ENCODE measurements around the gene GHRL.
"Not testable (repeated sequence)": the region's sequence is repeated elsewhere in the genome, so short reads cannot be mapped to it uniquely, and the experiment has no call there.

Gene GHRL

GRCh38 chr3:10269443-10269842 is 23.3 kb downstream of the GHRL start:
- no peaks in the 10 kb centered on the region for H3K9me3 ChIP-seq (ENCODE audit: insufficient read depth, low read length)
- H3K4me1 ChIP-seq (ENCODE audit: low read length): no peaks in the 10 kb centered on the region
- no peak overlapping the region for H3K9ac ChIP-seq (ENCODE audit: low read length)
- no peak overlapping the region for H3K27ac ChIP-seq (ENCODE audit: low read length)
- peaks cover 57% of the 10 kb centered on the region for H3K36me3 ChIP-seq (replicated peaks; ENCODE audit: low read depth, low read length)
- peaks cover 45% of the 10 kb centered on the region for H4K20me1 ChIP-seq (ENCODE audit: insufficient read depth, low read length)
- TF ChIP-seq EZH2phosphoT487 (IDR thresholded peaks at IDR 0.05; ENCODE audit: low read depth): no peak
- TF ChIP-seq, protein P1, sequence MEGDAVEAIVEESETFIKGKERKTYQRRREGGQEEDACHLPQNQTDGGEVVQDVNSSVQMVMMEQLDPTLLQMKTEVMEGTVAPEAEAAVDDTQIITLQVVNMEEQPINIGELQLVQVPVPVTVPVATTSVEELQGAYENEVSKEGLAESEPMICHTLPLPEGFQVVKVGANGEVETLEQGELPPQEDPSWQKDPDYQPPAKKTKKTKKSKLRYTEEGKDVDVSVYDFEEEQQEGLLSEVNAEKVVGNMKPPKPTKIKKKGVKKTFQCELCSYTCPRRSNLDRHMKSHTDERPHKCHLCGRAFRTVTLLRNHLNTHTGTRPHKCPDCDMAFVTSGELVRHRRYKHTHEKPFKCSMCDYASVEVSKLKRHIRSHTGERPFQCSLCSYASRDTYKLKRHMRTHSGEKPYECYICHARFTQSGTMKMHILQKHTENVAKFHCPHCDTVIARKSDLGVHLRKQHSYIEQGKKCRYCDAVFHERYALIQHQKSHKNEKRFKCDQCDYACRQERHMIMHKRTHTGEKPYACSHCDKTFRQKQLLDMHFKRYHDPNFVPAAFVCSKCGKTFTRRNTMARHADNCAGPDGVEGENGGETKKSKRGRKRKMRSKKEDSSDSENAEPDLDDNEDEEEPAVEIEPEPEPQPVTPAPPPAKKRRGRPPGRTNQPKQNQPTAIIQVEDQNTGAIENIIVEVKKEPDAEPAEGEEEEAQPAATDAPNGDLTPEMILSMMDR (IDR thresholded peaks at IDR 0.05; ENCODE audit: low read depth, low read length): no peak
- H3K79me2 ChIP-seq (ENCODE audit: low read length): peaks cover 96% of the 10 kb centered on the region
- no peaks in the 10 kb centered on the region for H3K27me3 ChIP-seq (ENCODE audit: low read depth, low read length)
- H3K4me3 ChIP-seq (ENCODE audit: low read length): no peak overlapping the region
- H3K4me2 ChIP-seq (ENCODE audit: low read length): no peak overlapping the region
- H2AFZ ChIP-seq (ENCODE audit: low read depth, low read length): no peak overlapping the region

GRCh38 chr3:10268930-10269329 is 23.8 kb downstream of the GHRL start:
- H3K79me2 ChIP-seq (ENCODE audit: low read length): peaks cover 96% of the 10 kb centered on the region
- no peaks in the 10 kb centered on the region for H3K27me3 ChIP-seq (ENCODE audit: low read depth, low read length)
- H3K4me2 ChIP-seq (ENCODE audit: low read length): no peak overlapping the region
- TF ChIP-seq, protein P1 (IDR thresholded peaks at IDR 0.05; ENCODE audit: low read depth, low read length): no peak
- TF ChIP-seq EZH2phosphoT487 (IDR thresholded peaks at IDR 0.05; ENCODE audit: low read depth): no peak
- H3K27ac ChIP-seq (ENCODE audit: low read length): no peak overlapping the region
- peaks cover 52% of the 10 kb centered on the region for H3K36me3 ChIP-seq (replicated peaks; ENCODE audit: low read depth, low read length)
- no peaks in the 10 kb centered on the region for H3K4me1 ChIP-seq (ENCODE audit: low read length)
- no peak overlapping the region for H3K4me3 ChIP-seq (ENCODE audit: low read length)
- no peak overlapping the region for H3K9ac ChIP-seq (ENCODE audit: low read length)
- H3K9me3 ChIP-seq (ENCODE audit: insufficient read depth, low read length): no peaks in the 10 kb centered on the region
- peaks cover 44% of the 10 kb centered on the region for H4K20me1 ChIP-seq (ENCODE audit: insufficient read depth, low read length)
- H2AFZ ChIP-seq (ENCODE audit: low read depth, low read length): no peak overlapping the region

DNA sequence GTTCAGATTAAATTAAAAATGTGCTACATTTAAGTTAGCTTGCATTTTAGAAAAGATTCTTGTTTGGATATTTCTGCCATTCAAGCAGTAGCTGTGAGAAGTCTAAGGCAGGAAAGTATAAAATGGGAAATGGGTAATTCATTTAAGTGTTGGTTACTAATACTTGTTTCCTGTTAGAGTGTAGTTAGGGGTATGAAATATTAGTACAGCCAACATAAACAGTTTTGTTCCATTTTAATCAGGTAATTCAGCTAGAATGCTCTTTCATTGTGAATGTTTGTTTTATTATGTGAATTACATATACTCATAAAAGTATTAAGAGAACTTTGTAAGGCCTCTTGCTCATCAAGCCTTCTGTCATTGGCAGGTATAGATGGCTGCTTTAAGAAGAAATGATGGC is 24.6 kb downstream of the GHRL start:
- Histone ChIP-seq H3K4me3 (ENCODE audit: low read length) (no peak overlapping the region), H4K20me1 (ENCODE audit: insufficient read depth, low read length) (peaks cover 45% of the 10 kb centered on the region), H3K27ac (ENCODE audit: low read length) (no peak overlapping the region), H3K9me3 (ENCODE audit: insufficient read depth, low read length) (no peaks in the 10 kb centered on the region), H2AFZ (ENCODE audit: low read depth, low read length) (no peak overlapping the region), H3K4me1 (ENCODE audit: low read length) (no peaks in the 10 kb centered on the region), H3K4me2 (ENCODE audit: low read length) (no peak overlapping the region), H3K27me3 (ENCODE audit: low read depth, low read length) (no peaks in the 10 kb centered on the region), H3K79me2 (ENCODE audit: low read length) (peaks cover 96% of the 10 kb centered on the region), H3K9ac (ENCODE audit: low read length) (no peak overlapping the region), H3K36me3 (replicated peaks; ENCODE audit: low read depth, low read length) (peaks cover 54% of the 10 kb centered on the region)
- TF ChIP-seq EZH2phosphoT487 (IDR thresholded peaks at IDR 0.05; ENCODE audit: low read depth): no peak
- TF ChIP-seq, protein P1 (IDR thresholded peaks at IDR 0.05; ENCODE audit: low read depth, low read length): no peak

- H3K4me3 ChIP-seq (ENCODE audit: low read length); H3K9me3 ChIP-seq (ENCODE audit: insufficient read depth, low read length); H3K9ac ChIP-seq (ENCODE audit: low read length); H3K4me1 ChIP-seq (ENCODE audit: low read length); H3K27ac ChIP-seq (ENCODE audit: low read length); H3K27me3 ChIP-seq (ENCODE audit: low read depth, low read length); H3K4me2 ChIP-seq (ENCODE audit: low read length); H2AFZ ChIP-seq (ENCODE audit: low read depth, low read length): not testable (repeated sequence)
- Histone ChIP-seq H3K36me3 (replicated peaks; ENCODE audit: low read depth, low read length) (peaks cover 54% of the 10 kb centered on the region), H3K79me2 (ENCODE audit: low read length) (peaks cover 90% of the 10 kb centered on the region), H4K20me1 (ENCODE audit: insufficient read depth, low read length) (peaks cover 41% of the 10 kb centered on the region)
Measured at GRCh38 chr3:10266936-10267335, 25.8 kb downstream of the GHRL start.

DNA sequence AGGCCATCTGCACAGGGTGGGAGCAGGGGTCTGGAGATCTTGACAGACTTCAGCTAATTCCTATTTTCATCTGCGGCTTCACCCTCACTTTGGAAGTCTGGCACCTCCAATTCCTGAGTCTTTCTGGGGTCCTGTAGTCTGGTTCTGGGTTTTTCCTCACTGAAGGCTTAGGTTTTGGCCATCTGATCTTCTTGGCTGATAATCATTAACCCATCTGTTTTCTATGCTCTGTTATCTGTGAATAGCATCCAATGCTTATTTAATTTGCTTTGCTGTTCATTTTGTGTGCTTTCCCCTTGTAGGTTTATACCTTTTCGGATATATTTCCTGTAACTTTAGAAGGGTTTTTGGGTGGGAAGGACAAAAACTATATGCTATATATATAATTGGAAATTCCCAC is 26.9 kb downstream of the GHRL start:
- no peak overlapping the region for H3K4me2 ChIP-seq (ENCODE audit: low read length)
- no peak overlapping the region for H3K4me3 ChIP-seq (ENCODE audit: low read length)
- peaks cover 87% of the 10 kb centered on the region for H3K79me2 ChIP-seq (ENCODE audit: low read length)
- peaks cover 44% of the 10 kb centered on the region for H4K20me1 ChIP-seq (ENCODE audit: insufficient read depth, low read length)
- H3K4me1 ChIP-seq (ENCODE audit: low read length): no peaks in the 10 kb centered on the region
- H3K9ac ChIP-seq (ENCODE audit: low read length): no peak overlapping the region
- no peaks in the 10 kb centered on the region for H3K9me3 ChIP-seq (ENCODE audit: insufficient read depth, low read length)
- no peak overlapping the region for H2AFZ ChIP-seq (ENCODE audit: low read depth, low read length)
- H3K27ac ChIP-seq (ENCODE audit: low read length): no peak overlapping the region
- TF ChIP-seq EZH2phosphoT487 (IDR thresholded peaks at IDR 0.05; ENCODE audit: low read depth): no peak
- TF ChIP-seq, protein P1 (IDR thresholded peaks at IDR 0.05; ENCODE audit: low read depth, low read length): no peak
- H3K27me3 ChIP-seq (ENCODE audit: low read depth, low read length): no peaks in the 10 kb centered on the region
- peaks cover 57% of the 10 kb centered on the region for H3K36me3 ChIP-seq (replicated peaks; ENCODE audit: low read depth, low read length)
